ENCODE measurements around the gene ECE1.

GRCh38 chr1:21327566-21328323 lies 37.5 kb upstream of the ECE1 start:
- TF ChIP-seq CTCF (IDR thresholded peaks at IDR 0.05), result no peak
- TF ChIP-seq POLR2A (IDR thresholded peaks at IDR 0.05), result no peak

Data from heart left ventricle (tissue), 13 donors.